Measurements from ENCODE around the gene CA5A.

The CA5A gene

DNA sequence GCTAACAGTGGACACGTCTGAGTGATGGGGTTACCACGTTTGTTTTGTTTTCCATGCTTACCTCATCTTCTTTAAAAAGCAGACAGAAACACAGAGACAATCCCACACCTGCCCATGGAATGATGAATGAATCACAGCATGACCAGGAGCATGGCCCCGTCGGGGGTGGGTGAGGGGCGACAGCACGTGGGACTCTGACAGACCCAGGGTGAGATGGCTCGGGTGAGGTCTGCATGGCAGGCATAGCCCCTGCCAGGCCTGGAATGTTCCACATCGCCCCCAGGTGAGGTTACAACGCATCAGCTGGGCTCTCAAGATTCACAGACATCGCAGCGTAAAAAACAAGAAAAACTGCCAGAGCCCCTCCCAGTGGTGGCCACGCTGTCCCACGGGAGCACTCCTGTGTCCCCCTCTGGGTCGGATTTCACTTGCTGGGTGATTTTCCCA lies 85.2 kb downstream of the CA5A start:
- DNase-seq (ENCODE audit: low read depth in 2 of 2, low spot score in 1 of 2), result no peak

DNA sequence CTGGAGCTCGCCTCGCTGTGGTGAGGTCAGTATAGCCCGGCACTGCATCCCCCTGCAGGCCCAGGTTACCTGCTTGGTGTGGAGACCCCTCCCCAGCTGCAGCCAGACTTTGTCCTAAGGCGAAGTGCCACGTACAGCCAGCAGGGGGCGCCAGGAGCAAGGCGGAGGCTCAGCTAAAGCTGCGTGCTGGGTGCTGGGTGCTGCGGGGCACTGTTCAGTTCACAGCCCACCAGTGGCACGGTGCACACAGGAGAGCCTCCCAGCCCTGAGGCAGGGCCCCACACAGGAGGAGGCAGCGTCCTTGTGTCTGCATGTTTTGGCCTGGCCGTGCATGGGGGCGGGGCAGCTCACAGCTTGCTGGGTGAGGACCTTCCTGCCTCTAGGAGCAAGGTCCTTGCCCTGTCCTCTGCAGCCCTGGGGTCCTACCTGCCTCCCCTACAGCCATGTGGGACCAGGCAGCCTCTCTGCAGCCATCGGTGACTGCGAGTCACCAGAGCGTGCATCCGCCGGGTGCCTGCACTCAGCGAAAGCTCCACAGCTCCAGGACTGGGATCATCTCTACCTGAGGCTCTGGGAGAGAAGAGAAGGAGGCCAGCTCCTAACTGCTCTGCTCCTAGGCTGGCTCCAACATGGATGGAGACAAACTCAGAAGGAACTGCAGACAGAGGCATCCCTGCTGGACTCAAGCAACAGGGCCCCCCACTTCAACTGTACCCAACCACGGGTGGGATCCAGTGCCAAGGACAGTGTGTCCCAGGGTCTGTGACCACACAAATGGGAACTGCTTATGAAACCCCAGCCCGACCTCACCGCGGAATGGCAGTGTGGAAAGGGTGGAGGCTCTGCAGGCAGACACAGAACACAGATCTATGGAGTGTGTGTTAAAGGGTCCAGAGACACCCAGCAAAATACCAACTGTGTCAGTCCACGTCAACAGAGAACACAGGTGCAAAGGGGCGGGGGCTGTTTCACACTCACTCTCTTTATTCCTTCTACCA lies 86.0 kb downstream of the CA5A start:
- DNase-seq (ENCODE audit: low read depth in 2 of 2, low spot score in 1 of 2), result peak; percentile 60 to 66

DNA sequence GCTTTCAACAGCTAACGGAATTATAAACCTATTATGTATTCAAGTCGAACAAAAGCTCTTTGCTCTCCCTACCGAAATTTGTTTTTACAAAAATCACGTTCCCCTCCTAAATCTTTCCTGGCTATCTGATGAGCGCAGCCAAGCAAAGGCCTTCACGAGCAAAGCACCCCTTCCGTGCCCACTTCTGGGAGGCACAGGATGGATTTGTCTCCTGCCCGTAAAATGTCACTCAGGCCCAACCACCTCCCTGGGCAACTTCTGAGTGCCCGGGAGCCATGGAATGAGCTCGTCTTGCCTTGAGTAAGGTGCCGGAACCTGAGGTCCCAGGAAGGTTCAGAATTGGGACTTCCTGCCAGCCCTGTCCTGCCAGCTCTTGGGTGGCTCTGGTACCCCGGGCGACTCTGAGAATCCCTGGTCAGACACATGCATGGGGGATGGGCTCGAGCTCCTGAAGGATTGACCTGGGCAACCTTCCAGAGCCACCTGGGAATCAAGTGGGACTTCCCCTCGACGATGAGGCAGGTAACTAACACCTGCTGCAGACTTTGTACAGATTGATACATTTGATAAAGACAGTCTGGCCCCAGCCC lies 86.8 kb downstream of the CA5A start:
- no peak for DNase-seq (ENCODE audit: low read depth in 2 of 2, low spot score in 1 of 2)

DNA sequence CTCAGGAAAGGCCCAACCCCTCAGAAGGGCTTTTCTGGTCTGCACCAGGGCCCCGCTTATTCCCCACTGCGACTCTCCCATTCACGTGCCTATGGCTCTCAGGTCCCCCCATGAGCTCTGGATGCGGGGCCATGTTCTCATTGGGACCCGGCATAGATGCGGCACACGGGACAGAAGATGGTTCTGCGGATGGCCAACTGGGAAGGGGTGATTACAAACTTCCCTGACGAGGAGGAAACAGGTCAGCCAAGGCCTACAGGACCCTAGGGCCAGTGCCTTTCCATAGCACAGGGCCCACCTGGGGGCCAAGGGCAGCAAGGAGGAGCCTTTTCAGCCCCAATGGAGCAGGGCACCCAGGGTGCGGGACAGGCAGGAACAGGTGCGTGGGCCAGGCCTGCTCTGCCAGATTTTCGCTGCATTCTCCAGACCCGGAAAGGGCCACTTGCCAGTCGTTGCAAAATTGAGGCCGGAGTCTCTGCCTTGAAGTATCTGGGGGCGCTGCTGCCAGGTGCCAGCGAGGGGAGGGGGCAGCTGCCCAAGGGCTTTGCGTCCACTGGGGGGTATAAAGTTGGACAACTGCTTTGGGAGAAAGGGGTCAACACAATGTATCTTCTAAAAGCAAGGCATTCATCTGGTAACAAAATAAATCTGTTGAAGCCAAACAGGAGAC lies 87.5 kb downstream of the CA5A start:
- DNase-seq (ENCODE audit: low read depth in 2 of 2, low spot score in 1 of 2), result no peak

DNA sequence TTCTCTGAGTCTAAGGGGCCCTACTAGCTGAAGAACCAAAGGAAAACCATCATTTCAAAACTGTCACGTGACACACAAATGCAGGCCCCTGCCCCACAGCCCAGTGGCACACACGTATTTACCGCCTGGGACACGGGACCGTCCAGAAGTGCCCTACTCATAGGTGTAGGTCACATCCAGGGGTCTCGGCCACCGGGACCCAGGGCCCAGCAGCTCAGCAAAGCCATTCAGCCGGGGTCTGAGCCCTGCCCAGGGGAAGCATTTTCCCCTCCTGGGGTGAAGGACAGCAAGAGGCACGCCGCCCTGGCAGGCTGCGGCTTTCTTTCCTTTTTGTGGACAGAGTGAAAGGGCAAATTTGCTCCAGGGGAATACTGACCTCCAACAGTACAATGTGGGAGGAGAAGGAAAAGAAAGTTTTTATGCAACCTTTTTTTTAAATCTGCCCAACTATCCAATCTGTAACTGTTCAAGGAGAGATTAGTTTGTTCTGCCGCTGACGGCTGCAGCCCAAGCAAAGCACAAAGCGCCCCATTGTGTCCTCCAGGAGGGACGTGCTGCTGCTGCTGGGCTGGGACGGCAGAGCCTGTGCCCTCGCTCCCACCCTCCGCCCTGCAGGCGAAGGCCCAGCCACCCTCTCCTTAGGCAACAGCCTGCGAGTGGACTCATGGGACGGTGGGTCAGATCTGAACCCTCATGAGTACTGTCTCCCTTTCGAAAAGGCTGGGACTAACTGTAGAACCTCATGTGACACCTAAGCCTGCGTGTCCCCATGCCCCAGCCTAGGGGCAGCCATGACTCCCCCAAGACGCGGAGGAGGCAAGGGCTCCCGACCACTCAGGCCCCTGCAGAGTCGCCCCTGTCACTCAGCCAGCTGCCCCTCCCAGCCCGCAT lies 88.3 kb downstream of the CA5A start:
- DNase-seq (ENCODE audit: low read depth in 2 of 2, low spot score in 1 of 2), result no peak

DNA sequence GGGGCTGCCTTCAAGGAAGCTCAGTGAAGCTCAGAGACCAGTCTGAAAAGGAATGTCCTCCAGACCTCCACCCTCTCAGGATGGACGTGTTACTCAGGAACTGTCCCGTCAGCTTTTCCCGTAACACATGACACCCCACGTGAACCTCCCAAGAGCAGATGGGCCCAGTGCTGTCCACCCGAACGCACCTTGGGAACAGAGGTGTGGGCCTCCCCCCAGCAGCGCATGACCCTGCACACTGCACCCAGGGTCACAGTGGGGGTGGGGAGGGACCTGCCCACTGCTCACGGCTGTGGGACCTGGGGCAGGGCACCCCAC lies 88.9 kb downstream of the CA5A start:
- no peak for DNase-seq (ENCODE audit: low read depth in 2 of 2, low spot score in 1 of 2)

DNA sequence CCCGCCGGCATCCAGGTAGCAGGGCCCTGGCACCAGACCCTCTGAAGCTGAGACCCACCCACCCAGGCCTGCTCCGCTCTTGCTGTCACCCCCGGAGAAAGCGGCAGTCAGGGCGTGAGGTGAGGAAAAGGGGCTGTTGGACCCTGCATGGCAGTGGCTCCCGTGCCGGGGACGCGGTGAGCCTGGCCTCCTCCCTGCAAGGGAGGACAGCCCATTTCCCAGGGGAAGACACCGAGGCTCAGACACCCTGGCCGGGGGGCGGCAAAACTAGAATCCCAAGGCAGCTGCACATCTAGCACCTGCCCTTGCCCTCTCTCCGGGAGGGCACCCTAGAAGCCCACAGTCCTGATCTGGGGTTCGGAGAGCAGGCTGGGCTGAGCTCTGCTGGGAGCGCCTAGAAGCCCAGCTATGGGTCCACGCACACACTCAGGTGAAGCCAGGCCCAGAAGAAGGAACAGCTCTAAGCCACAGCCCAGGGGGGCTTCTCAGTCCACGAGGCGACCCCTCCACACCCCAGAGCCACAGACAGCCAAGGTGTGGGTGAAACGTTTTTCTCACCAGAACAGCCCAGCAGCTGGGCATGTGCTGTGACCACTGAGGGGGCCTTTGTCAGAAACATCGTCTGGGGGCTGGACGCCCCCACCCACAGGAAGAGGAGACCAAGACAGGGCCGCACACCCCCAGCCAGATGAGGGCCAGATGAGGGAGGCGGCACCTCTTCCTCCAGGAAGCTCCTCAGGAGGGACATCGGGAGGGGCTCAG lies 89.4 kb downstream of the CA5A start:
- DNase-seq (ENCODE audit: low read depth in 2 of 2, low spot score in 1 of 2), result no peak

DNA sequence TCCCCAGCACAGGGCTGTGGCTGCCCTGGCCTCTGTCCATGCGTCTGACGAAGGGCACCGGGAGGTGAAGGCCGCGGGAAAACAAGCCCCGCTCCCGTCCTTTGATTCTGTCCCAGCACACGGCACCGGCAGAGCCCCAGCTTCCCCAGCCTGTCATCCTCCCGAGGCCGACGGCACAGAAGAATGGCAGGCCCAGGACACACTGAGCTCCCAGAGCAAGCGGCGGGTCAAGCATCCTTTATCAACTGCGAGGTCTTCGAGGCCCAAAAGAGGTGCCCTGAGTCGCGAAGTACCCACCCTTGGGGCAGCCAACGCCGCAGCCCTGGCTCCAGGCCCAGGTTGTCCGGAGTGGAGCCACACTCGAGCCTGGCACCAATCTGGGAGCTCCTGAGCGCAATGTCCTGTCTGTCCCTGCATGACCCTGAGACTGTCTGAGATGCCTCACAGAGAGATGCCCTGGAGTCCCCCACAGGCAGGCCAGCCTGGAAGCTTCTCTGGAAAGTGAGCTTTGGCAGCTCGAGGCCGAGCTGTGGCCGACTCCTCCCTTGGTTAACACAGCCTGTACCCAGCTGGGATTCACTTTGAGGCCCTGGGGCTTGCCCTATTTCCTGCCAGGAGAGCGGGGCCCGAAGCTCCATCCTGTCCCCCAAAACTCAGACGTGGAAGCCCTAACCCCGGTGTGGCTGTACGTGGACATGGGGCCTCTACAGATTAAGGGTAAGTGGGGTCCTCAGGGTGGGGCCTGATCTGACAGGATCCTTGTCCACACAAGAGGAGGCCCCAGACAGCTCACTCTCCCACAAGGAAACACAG lies 90.3 kb downstream of the CA5A start:
- no peak for DNase-seq (ENCODE audit: low read depth in 2 of 2, low spot score in 1 of 2)

DNA sequence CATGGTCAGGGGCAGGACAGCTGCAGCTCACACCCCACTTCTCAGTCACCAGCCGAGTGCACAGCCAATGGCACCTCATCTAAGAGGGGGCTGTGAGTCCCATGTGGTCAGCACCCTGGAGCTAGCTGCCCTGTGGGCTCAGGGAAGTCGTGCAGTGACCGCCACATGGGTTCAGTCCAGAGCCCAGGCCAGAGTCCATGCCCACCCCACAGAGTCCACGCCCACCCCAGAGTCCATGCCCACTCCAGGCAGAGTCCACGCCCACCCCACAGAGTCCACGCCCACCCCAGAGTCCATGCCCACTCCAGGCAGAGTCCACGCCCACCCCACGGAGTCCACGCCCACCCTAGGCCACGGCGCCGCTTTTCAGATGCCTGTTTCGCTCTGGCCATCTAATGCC lies 91.1 kb downstream of the CA5A start:
- DNase-seq (ENCODE audit: low read depth in 2 of 2, low spot score in 1 of 2), result no peak

DNA sequence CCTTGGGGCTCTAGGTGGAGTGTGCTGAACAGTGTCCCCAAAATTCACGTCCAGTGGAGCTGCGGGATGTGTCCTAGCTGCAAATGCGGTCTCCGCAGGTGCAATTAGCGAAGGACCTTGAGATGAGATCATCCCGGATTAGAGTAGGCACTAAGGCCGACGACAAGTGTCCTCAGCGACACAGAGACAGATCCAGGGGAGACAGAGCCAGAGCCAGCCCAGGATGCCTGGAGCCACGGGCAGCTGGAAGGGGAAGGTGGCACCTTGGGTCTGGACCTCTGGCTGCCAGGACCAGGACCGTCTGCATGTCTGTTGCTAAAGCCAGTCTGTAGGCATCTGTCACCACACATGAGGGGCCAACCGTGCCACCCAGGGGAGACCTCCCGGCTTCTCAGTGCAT lies 91.5 kb downstream of the CA5A start:
- no peak for DNase-seq (ENCODE audit: low read depth in 2 of 2, low spot score in 1 of 2)

DNA sequence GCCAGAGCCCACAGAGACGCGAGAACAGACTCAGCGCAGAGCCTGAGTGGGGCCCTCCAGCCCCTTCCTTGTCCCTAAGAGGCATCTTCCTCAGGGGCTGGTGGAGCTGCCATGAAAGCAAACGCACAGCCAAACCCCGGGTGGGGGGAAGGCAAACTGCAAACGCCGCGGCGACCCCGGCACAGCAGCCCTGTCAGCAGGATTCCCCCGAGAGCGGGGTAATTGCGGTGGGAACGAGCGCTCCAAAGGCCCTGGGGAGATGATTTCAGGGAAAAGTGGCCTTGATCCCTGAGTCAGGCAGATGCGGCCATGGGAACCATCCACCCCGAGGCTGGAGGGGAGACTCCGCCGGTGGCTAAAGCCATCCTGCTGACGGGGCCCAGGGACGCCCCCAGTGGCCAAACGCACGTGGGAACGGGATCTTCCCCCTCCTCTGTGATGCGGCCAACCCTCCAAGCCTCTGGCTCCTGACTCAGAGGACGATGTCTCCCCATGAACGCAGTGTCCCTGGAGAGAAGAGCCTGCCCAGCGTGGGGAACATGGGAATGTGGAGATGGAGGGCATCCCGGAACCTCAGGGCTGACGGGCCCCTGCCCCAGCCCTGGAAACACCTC lies 92.1 kb downstream of the CA5A start:
- DNase-seq (ENCODE audit: low read depth in 2 of 2, low spot score in 1 of 2), result no peak

DNA sequence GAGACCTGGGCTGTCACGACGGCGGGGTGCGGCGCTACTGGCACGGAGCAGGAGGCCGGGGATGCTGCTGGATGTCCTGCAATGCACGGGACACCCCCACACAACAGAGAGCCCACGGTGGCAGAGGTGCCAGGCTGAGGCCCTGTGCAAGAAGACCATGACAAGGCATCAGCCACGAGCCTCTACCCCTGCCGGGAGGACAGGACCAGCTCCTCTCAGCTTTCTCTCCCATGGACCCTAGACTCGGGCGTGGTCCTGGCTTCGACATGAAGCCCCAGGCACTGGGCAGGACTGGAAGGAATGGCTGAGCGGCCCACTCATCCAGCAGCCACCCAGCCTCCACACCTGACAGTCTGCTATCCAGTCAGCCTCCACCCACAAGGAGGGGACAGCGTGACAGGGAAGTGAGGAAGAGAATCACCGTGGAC lies 92.6 kb downstream of the CA5A start:
- no peak for DNase-seq (ENCODE audit: low read depth in 2 of 2, low spot score in 1 of 2)

DNA sequence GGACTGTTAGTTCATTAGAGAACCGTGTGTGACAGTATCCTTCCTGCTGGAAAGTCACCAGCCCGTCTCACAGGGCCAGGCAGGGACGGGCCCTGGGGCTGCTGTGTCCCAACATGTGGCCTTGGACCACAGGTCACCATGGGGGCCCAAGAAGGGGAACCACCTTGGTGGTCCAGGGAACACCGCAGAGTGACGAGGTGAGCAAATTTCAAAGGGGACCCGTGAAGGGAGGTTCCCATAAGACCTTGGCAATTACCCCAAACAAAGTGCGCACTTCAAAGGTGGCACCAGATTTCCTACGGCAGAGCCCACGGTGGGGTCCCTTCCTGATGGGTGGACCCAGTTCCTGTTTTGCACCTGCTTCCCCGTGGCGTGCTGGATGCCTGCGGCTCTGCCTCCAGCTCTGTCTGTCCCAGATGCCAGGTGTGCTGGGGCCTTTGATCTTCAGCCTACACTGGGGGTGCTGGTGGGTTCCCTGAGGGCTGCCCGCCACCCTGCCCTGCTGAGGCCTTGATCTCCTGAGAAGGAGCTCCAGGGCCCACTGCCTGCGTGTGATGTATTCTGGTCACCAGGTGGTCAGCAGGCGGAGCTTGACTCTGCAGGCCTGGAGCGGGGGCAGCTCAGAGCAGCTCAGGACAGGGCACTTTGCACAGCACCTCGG lies 94.0 kb downstream of the CA5A start:
- DNase-seq (ENCODE audit: low read depth in 2 of 2, low spot score in 1 of 2), result no peak

DNA sequence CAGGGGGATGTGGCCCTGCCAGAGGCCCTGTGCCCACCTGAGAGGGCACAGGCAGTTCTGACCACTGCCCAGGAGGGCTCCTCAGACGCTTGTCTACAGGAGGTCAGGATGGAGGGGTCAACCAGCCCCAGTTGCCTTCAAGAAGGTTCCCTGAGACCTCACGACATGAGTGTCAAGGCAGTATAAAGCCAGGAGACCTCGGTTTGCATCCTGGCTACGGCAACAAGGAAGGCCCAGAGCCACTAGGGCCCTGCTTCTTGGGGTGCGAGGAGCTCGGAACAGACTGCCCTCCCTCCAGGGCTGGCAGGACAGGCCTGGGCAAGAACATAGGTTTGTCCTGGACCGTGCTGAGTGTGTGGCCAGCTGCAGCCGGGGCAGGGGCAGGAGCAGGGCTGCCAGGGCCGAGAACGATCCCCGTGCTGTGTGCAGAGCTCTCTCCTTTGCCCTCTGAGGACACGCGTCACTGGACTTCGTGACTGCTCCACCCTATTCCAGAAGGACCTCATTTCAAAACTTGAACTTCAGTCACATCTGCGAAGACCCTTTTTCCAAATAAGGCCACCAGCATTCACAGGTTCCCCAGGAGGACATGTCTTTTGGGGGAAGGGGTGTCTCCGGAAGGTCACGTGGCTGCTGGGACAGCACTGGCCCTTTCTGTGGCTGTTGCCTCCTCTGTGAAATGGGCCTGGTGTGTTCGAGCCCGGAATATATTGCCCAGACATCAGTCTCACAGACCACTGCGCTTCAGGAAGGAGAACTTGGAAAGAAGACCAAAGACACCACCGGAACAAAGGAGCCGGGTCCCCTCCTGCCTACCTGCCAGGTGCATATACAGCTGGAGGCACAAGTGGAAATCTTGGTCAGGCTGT lies 94.8 kb downstream of the CA5A start:
- DNase-seq (ENCODE audit: low read depth in 2 of 2, low spot score in 1 of 2), result no peak

DNA sequence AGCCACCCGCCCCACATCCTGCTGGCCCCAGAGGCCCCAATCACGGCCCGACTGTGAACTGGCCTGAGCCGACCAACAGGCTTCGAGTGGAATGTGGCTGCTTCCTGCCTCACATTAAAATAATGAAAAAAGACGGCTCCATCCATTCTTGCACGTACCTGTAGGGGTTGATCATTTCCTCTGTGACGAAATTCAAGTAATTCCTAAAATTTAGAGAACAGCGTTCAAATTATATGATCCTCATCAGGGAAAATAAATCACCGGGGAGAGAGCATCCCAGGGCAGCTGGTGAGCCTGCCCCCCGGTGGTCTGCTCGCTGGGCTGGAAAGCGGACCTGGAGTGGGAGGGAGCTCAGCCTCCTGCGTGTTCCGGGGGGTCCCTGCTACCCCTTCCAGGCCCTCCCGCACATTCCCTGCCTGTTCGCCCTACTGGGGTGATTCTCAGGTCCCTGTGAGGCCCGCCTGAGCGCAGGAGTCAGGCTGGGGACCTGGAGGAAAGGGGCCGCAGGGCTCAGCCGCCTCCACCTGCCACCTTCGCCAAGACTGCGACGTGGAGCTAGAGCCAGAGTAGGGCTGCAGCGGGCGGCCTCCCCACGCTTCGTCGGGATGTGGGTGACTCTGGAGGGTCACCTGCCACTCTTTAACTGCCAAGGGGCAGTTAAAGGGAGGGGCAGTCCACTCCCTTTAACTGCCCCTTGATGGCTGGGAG lies 95.9 kb downstream of the CA5A start:
- DNase-seq (ENCODE audit: low read depth in 2 of 2, low spot score in 1 of 2), result no peak

DNA sequence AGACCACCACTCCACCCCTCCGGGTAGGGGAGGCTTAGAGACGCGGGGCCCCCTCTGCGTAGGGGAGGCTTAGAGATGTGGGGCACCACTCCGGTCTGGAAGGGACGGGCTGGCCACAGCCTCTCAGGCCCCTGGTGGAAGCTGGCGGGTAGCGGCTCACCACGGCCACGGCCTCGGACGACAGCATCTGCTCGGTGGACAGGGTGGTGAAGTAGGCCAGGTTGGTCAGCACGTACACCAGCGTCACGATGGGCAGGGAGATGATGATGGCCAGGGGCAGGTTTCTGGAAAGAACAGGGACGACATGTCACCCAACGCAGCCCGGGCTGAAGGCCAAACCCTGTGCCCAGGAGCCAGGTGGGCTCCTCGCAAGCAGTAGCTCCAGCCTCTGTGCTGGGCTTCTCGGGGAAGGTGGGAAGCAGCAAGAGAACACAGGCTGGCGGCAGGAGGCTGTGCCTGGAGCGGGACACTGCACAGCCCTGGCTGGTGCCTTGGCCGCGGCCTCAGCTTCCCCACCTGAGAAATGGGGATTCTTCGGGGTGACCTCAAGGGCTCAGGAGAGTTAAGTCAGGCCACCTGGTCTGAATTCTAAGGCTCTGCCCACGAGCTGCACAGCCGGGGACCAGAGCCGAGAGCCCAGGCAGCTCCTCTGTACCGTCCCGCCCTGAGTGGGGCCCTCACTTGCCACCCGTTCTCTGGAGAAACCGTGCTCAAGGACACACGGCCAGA lies 96.6 kb downstream of the CA5A start:
- no peak for DNase-seq (ENCODE audit: low read depth in 2 of 2, low spot score in 1 of 2)
